ENCODE results near the gene B3GALT2.

The B3GALT2 gene

GRCh38 chr1:193181985-193182384, 4.4 kb downstream of the B3GALT2 start:
- DNase-seq (no peak), ATAC-seq (no peak)

- no peak for DNase-seq
- ATAC-seq: no peak
These were observed 4.9 kb downstream of the B3GALT2 start for GRCh38 chr1:193181536-193181935.

- ATAC-seq: no peak
- DNase-seq: no peak
These were observed 7.3 kb downstream of the B3GALT2 start for GRCh38 chr1:193179094-193179493.

- DNase-seq: no peak
- no peak for ATAC-seq
These were observed 9.6 kb downstream of the B3GALT2 start for GRCh38 chr1:193176788-193177187.

- ATAC-seq (no peak), DNase-seq (no peak)
These were observed 10.3 kb downstream of the B3GALT2 start for GRCh38 chr1:193176113-193176512.

GRCh38 chr1:193157360-193157759, 29.1 kb downstream of the B3GALT2 start:
- DNase-seq (no peak), ATAC-seq (no peak)

GRCh38 chr1:193156822-193157142, 29.6 kb downstream of the B3GALT2 start:
- ATAC-seq (no peak), DNase-seq (no peak)

- DNase-seq (no peak), ATAC-seq (no peak)
These were observed 30.1 kb downstream of the B3GALT2 start for GRCh38 chr1:193156117-193156821.

GRCh38 chr1:193144999-193145398, 41.4 kb downstream of the B3GALT2 start:
- DNase-seq: no peak
- no peak for ATAC-seq

- ATAC-seq (no peak), DNase-seq (no peak)
These were observed 42.0 kb downstream of the B3GALT2 start for GRCh38 chr1:193144361-193144938.

GRCh38 chr1:193143285-193143684, 43.1 kb downstream of the B3GALT2 start:
- no peak for ATAC-seq
- no peak for DNase-seq

- DNase-seq (no peak), ATAC-seq (no peak)
These were observed 44.0 kb downstream of the B3GALT2 start for GRCh38 chr1:193142409-193142808.

GRCh38 chr1:193141804-193142203, 44.6 kb downstream of the B3GALT2 start:
- DNase-seq: no peak
- peak; percentile 87 for ATAC-seq

GRCh38 chr1:193140254-193140653, 46.2 kb downstream of the B3GALT2 start:
- ATAC-seq (no peak), DNase-seq (no peak)

GRCh38 chr1:193131266-193131860, 55.0 kb downstream of the B3GALT2 start:
- ATAC-seq (no peak), DNase-seq (no peak)
